HFF-Myc (cell line): ENCODE data around the gene PRM3.

Experiments used
- DNase-seq: peaks from one replicate; pipeline ENCODE4 v3.0.0-alpha.2; 2011; ENCODE audit warnings: low read depth; ENCODE audit errors: extremely low read depth
- H3K4me3 ChIP-seq: replicated peaks from 2 replicates; pipeline ENCODE4 v1.5.1; 2011; ENCODE audit warnings: low read depth, mild to moderate bottlenecking, control low read depth, low read length
- TF ChIP-seq, protein P1 (sequence below): IDR thresholded peaks from 2 replicates; pipeline ENCODE4 v1.5.1; 2012; ENCODE audit warnings: mild to moderate bottlenecking, low read depth, low read length, control low read depth; ENCODE audit errors: missing control alignments

The PRM3 gene, protein sequence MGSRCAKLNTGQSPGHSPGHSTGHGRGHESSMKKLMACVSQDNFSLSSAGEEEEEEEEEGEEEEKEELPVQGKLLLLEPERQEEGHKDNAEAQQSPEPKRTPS

DNA sequence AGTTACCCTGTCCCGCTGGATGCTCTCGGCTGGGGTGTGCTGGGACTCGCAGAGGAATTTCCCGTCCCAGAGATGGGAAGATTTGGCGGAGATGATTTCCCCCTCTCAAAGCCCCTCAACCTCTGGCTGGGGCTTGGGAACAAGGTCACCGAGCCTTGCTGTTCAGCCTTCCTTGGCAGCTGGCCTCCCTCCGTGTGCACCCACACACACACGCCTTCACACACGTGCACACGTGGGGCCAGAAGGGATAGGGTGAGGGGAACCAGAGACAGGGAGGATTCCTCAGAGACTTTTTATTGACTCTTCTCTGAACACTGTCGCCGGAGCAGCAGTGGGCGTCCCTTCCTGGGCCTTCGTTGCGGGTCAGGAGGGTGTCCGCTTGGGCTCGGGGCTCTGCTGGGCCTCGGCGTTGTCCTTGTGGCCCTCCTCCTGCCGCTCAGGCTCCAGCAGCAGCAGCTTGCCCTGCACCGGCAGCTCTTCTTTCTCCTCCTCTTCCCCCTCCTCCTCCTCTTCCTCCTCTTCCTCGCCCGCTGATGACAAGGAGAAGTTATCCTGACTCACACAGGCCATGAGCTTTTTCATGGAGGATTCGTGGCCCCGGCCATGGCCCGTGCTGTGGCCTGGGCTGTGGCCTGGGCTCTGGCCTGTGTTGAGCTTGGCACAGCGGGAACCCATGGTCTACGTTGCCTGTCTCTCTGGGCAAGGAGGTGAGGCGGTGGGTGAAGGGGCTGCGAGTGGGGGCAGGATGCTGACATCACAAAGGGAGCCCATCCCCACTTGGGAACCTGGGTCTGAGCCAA lies at the start of gene PRM3:
TSS of gene PRM3 (minus strand) at position 709 of the 800 bp plus-strand sequence. CDS start at position 675, 34 bp downstream.
- H3K4me3 ChIP-seq: no peak within 1 kb of the TSS
- no peak for DNase-seq
- TF ChIP-seq, protein P1, sequence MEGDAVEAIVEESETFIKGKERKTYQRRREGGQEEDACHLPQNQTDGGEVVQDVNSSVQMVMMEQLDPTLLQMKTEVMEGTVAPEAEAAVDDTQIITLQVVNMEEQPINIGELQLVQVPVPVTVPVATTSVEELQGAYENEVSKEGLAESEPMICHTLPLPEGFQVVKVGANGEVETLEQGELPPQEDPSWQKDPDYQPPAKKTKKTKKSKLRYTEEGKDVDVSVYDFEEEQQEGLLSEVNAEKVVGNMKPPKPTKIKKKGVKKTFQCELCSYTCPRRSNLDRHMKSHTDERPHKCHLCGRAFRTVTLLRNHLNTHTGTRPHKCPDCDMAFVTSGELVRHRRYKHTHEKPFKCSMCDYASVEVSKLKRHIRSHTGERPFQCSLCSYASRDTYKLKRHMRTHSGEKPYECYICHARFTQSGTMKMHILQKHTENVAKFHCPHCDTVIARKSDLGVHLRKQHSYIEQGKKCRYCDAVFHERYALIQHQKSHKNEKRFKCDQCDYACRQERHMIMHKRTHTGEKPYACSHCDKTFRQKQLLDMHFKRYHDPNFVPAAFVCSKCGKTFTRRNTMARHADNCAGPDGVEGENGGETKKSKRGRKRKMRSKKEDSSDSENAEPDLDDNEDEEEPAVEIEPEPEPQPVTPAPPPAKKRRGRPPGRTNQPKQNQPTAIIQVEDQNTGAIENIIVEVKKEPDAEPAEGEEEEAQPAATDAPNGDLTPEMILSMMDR: no peak

DNA sequence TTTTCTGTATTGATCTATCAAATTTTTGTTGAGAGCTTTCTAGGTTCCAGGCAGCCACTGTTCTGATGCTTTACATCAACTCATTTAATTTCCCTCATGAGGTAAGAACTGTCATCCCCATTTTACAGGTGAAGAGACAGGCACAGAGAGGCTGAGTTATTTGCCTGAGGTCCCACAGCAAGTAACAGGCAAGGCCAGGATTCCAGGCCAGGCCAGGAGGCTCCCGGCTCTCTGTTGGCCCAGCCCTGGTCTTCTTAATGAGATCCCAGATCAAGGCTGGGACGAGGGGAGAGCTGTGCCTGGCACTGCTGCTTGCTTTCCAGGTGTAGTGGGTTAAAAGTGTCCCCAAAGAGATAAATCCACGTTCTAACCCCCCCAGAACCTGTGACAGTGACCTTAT lies 49.4 kb upstream of the PRM3 start:
- no peak overlapping the region for H3K4me3 ChIP-seq
- DNase-seq: no peak
- TF ChIP-seq, protein P1: no peak

DNA sequence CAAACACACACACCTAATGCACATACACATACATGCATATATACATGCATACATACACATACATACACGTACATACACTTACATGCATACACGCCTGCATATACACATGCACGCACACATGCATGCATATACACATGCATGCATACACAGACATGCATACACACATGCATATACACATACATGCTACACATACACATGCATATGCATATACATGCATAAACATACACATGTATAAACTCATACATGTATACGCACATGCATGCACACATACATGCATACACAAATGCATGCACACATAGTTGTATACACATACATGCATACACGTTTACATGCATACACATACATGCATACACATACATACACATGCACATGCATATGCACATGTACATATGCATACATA lies 48.2 kb upstream of the PRM3 start:
- TF ChIP-seq, protein P1: no peak
- DNase-seq: no peak
- no peak overlapping the region for H3K4me3 ChIP-seq

DNA sequence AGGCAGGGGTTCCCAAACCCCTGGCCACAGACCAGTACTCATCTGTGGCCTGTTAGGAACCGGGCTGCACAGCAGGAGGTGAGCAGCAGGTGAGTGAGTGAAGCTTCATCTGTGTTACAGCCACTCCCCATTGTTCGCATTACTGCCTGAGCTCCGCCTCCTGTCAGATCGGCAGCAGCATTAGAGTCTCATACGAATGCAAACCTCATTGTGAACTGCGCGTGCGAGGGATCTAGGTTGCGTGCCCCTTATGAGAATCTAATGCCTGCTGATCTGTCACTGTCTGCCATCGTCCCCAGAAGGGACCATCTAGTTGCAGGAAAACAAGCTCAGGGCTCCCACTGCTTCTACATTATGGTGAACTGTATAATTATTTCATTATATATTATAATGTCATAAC lies 46.7 kb upstream of the PRM3 start:
- no peak overlapping the region for H3K4me3 ChIP-seq
- TF ChIP-seq, protein P1: no peak
- DNase-seq: no peak

- no peak overlapping the region for H3K4me3 ChIP-seq
- TF ChIP-seq, protein P1: no peak
- no peak for DNase-seq
Measured at GRCh38 chr16:11319529-11320146, 46.2 kb upstream of the PRM3 start.

- no peak for DNase-seq
- no peak overlapping the region for H3K4me3 ChIP-seq
- TF ChIP-seq, protein P1: no peak
Measured at GRCh38 chr16:11318817-11319216, 45.4 kb upstream of the PRM3 start.
